ENCODE measurements around the gene HSD17B14. TPM values are rescaled to one million over a fixed set of nuclear protein-coding genes. Genes with fewer than 3 reads are reported as not detected.
A peak's percentile ranks its signal among the peaks of the same experiment; 100 is the strongest.

The HSD17B14 gene
- total and polyA plus RNA-seq, 7 donors = 4.3 to 21.0 (median 16.9) TPM

GRCh38 chr19:48798937-48799336 is 37.4 kb downstream of the HSD17B14 start:
- Histone ChIP-seq H3K27me3 (no peaks in the 10 kb centered on the region), H3K27ac (no peak overlapping the region), H3K4me3 (no peak overlapping the region), H3K9me3 (no peaks in the 10 kb centered on the region), H3K36me3 (peaks cover 0 to 14% (median 0%) of the 10 kb centered on the region in 4 donors), H3K4me1 (peaks cover 0 to 21% (median 20%) of the 10 kb centered on the region in 4 donors)
- TF ChIP-seq POLR2AphosphoS5 (IDR thresholded peaks at IDR 0.05) (no peak), CTCF (IDR thresholded peaks at IDR 0.05) (no peak), POLR2A (IDR thresholded peaks at IDR 0.05) (no peak), EP300 (IDR thresholded peaks at IDR 0.05) (no peak)
- 65 to 89% methylated on average over 6 of the region's 6 CpGs for WGBS, 2 donors
- intact Hi-C loops (cut with DNase I) = loop anchor here (5.0 kb wide), 1 partner anchor 163 kb away; no protein-coding TSS in a partner anchor
- DNase-seq = no peak

GRCh38 chr19:48797103-48797502 is 39.2 kb downstream of the HSD17B14 start:
- Histone ChIP-seq H3K4me1 (peaks cover 0 to 21% (median 20%) of the 10 kb centered on the region in 4 donors), H3K27ac (peak overlapping the region in 1 of 4 donors; percentile 87), H3K4me3 (no peak overlapping the region), H3K27me3 (no peaks in the 10 kb centered on the region), H3K9me3 (no peaks in the 10 kb centered on the region), H3K36me3 (peaks cover 0 to 14% (median 0%) of the 10 kb centered on the region in 4 donors)
- 91% methylated on average over 7 of the region's 7 CpGs for WGBS, 2 donors
- TF ChIP-seq EP300 (IDR thresholded peaks at IDR 0.05) = no peak
- no peak for TF ChIP-seq POLR2A (IDR thresholded peaks at IDR 0.05)
- no peak for DNase-seq
- intact Hi-C loops (cut with DNase I) = loop anchor here (5.0 kb wide), 1 partner anchor 165 kb away; no protein-coding TSS in a partner anchor

GRCh38 chr19:48796298-48797083 is 39.8 kb downstream of the HSD17B14 start:
- Histone ChIP-seq H3K36me3 (peaks cover 0 to 14% (median 0%) of the 10 kb centered on the region in 4 donors), H3K27ac (peak overlapping the region; percentile 86 to 90 (median 87)), H3K4me3 (no peak overlapping the region), H3K27me3 (no peaks in the 10 kb centered on the region), H3K9me3 (no peaks in the 10 kb centered on the region), H3K4me1 (peaks cover 0 to 21% (median 20%) of the 10 kb centered on the region in 4 donors)
- DNase-seq = no peak
- TF ChIP-seq EP300 (IDR thresholded peaks at IDR 0.05) (no peak), CTCF (IDR thresholded peaks at IDR 0.05) (no peak), POLR2A (IDR thresholded peaks at IDR 0.05) (no peak), POLR2AphosphoS5 (IDR thresholded peaks at IDR 0.05) (no peak)
- WGBS, 2 donors = 91 to 93% methylated on average over 20 of the region's 20 CpGs
- intact Hi-C loops (cut with DNase I) = loop anchor here (5.0 kb wide), 1 partner anchor 166 kb away; no protein-coding TSS in a partner anchor

- no peaks in the 10 kb centered on the region for H3K27me3 ChIP-seq
- peak overlapping the region; percentile 86 to 90 (median 87) for H3K27ac ChIP-seq
- peaks cover 0 to 14% (median 0%) of the 10 kb centered on the region in 4 donors for H3K36me3 ChIP-seq
- whole genome bisulfite sequencing, 2 donors = 54 to 65% methylated on average over 2 of the region's 2 CpGs
- no peak overlapping the region for H3K4me3 ChIP-seq
- TF ChIP-seq POLR2AphosphoS5 (IDR thresholded peaks at IDR 0.05) = peak in 1 of 4 donors; percentile 10
- no peak for TF ChIP-seq POLR2A (IDR thresholded peaks at IDR 0.05)
- no peak for TF ChIP-seq EP300 (IDR thresholded peaks at IDR 0.05)
- intact Hi-C loops (cut with DNase I) = loop anchor here (1.0 to 5.0 kb wide), 3 partner anchors 15 to 167 kb away; partner anchors contain the start of genes BCAT2 and HSD17B14
- DNase-seq = peak; percentile 88
- no peaks in the 10 kb centered on the region for H3K9me3 ChIP-seq
- H3K4me1 ChIP-seq = peaks cover 0 to 21% (median 20%) of the 10 kb centered on the region in 4 donors
Observed at GRCh38 chr19:48795685-48796070, 40.6 kb downstream of the HSD17B14 start.

GRCh38 chr19:48795055-48795684 is 41.1 kb downstream of the HSD17B14 start:
- TF ChIP-seq EP300 (IDR thresholded peaks at IDR 0.05) (peak in 1 of 4 donors; percentile 30), POLR2A (IDR thresholded peaks at IDR 0.05) (no peak), POLR2AphosphoS5 (IDR thresholded peaks at IDR 0.05) (peak in 3 of 4 donors; percentile 58 to 64 (median 63)), CTCF (IDR thresholded peaks at IDR 0.05) (peak; percentile 95 to 97 (median 96))
- no peaks in the 10 kb centered on the region for H3K27me3 ChIP-seq
- peaks cover 0 to 21% (median 20%) of the 10 kb centered on the region in 4 donors for H3K4me1 ChIP-seq
- H3K36me3 ChIP-seq = peaks cover 0 to 14% (median 0%) of the 10 kb centered on the region in 4 donors
- H3K9me3 ChIP-seq = no peaks in the 10 kb centered on the region
- peak overlapping the region; percentile 8 to 55 (median 47) for H3K4me3 ChIP-seq
- DNase-seq = peak; percentile 97
- 2 to 3% methylated on average over 38 of the region's 38 CpGs for WGBS, 2 donors
- intact Hi-C loops (cut with DNase I) = loop anchor here (1.0 to 5.0 kb wide), 3 partner anchors 16 to 167 kb away; partner anchors contain the start of genes BCAT2 and HSD17B14
- H3K27ac ChIP-seq = peak overlapping the region; percentile 86 to 90 (median 87)

Data from sigmoid colon (tissue), 7 donors.